ENCODE data around the gene OR52E5.

The OR52E5 gene

DNA sequence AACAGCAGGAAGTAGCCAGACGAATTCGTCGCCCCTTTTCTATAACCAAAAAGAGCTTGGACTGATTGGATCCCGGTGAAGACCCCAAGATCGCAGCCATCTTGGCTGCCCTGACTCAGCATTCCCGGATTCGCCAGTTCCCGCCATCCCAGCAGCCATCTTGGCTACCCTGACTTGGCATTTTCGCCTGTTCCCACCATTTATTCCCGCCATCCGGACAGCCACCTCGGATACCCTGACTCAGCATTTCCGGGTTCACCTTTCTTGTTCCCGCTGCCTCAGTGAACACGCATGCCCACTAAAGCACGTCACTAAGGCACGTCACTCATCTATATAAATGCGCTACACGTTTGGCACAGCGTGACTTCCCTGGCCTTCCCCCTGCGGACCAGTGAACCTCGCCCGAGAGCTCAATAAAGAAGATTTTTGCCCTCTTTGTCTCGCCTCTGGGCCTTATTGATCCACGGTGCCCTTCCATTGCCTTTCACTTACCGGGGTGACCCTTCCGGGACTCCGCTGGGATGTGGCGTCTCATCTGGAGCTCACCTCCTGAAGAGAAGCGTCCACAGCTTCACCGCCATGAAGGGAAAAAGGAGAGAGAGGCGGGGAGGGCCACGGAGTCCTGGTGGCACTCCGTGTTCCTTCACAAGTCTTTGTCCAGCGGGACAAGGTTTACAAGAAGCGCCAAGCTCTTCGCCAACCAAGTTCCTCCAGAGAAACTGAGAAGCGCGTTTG is 45.0 kb downstream of the OR52E5 start:
- DNase-seq, result no peak

DNA sequence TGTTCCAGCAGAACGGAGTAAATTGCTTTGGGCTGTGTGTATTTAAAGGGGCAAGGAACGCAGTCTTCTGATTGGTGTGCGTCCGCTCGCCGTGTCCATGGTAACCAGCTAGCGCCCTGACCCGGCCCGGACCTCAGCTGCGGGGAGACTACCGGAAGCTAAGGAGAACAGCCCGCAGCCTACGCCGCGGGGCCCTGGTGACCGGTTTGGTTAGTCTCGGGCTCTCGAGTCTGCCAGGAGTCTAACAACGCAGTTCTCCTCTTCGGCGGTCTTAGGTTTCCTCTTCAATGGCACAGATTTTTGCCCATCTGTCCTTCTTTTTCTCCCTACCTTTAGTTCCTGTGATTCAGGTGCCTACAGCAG is 45.6 kb downstream of the OR52E5 start:
- no peak for DNase-seq

GRCh38 chr11:5940748-5941147 is 47.7 kb downstream of the OR52E5 start:
- DNase-seq, result no peak

DNA sequence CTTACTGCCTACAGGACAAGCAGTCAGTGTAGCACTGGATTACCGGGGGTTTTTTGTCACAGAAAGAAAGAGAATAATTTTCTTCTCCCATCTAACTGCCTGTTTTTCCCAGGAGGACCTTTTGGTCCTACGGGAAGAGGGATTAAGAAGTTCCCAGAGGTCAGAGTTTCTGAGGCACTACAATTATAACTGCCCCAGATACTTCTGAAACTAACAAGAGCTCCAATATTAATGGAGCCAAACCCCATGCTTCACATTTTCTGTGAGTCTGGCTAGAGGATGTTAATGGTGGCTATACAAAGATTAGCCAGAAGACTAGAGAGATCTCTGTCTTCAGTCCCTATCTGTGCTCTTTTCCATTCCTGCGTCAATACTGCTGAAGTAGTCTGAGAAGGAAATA is 48.9 kb downstream of the OR52E5 start, which contains the start of gene OR56A3:
OR56A3 (plus strand) TSS at position 301 of the 400 bp plus-strand sequence. CDS start 5,096 bp downstream, outside the sequence.
- DNase-seq, result no peak

Measured in AML-193 (cell line).